Globus pallidus (tissue), 1 donor: ENCODE measurements around the gene EIF4E1B.

Experiments used
- DNase-seq: peaks from one replicate; pipeline ENCODE4 v3.0.0-alpha.2; 2015; ENCODE audit warnings: low spot score

Gene EIF4E1B

GRCh38 chr5:176647030-176647842, 16.8 kb downstream of the EIF4E1B start, which contains the start of gene TSPAN17:
Gene TSPAN17, plus strand, starts transcription at chr5:176647484. Its CDS starts 132 bp downstream, at chr5:176647616.
- DNase-seq = peak; percentile 100

DNA sequence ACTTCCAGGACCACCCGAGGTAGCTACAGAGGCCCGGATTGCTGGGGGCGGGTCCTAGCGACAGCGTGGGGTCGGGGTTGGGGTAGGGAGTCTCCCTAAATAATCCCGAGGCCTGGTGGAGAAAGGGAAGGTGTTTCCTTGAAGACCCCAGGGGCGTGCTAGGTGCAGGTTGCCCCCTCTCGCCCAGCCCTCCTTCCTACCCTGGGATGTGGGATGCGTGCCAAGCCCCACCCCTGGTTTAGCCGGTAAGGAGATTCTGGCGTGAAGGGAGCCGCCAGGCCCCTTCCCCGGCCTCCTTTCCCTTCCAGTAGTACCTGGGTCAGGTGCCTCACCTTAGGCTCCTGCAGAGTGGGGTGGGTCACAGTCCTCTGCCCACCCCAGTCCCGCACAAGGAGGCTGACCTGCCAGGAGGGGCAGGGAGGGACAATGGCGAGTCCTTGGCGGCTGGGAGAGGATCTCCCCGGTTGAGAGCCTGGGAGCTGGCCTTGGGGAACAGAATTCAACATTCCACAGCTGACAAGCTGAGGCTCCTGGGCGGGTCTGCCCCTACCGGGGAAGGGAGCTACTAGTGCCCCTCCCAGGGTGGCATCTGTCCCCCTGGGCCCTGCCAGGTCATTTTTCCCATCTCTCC, 17.5 kb downstream of the EIF4E1B start:
- DNase-seq = no peak

DNA sequence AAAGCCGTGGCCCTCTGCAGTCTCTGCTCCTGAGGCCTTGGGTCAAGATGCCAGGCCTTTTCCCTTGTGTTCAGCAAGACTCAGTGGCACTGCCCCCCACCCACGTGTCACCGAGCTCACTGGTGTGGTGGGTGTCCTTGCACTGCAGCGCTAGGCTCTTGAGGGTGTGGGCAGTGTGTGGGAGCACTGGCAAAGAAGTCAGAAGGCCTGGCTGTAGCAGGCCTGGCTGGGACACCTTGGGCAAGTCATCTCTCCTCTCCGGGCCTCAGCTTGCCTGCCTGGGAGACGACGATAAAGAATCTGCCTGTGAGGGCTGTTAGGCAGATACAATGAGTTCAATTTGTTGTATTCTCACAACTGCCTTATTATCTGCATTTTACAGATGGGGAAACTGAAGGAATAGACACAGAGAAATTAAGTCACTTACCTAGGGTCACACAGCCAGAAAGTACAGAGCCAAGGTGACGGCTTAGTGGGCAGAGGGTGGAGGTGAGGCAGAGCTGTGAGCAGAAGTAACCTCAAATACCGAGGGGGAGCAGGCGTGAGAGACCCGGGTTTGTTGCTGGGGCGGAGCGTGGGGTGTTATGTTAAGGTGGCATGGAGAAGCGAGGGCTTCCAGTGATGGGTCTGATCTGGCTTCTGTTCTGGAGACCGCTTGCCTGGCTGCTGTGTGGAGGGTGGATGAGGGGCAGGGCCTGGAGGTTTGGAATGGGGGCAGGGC, 18.2 kb downstream of the EIF4E1B start:
- DNase-seq = no peak

GRCh38 chr5:176650354-176650884, 19.9 kb downstream of the EIF4E1B start:
- no peak for DNase-seq

DNA sequence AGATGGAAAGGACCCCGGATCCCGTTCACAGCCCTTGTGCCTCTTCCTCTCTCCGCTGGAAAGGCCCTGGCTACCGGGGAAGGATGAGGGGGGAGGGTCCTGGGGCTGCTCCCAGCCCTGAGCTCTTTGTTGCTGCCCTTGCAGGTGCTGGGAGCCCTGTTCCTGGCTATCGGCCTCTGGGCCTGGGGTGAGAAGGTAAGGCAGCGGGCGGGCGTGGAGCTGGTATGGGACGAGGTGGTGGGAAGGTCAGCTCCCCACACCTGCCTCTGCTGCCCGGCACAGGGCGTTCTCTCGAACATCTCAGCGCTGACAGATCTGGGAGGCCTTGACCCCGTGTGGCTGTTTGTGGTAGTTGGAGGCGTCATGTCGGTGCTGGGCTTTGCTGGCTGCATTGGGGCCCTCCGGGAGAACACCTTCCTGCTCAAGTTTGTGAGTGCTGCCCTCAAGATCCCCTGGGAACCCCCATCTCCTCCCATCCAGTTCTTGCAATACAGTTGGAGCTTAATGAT, 21.1 kb downstream of the EIF4E1B start:
- no peak for DNase-seq

- DNase-seq = no peak
Observed at GRCh38 chr5:176652136-176652535, 21.7 kb downstream of the EIF4E1B start.

DNA sequence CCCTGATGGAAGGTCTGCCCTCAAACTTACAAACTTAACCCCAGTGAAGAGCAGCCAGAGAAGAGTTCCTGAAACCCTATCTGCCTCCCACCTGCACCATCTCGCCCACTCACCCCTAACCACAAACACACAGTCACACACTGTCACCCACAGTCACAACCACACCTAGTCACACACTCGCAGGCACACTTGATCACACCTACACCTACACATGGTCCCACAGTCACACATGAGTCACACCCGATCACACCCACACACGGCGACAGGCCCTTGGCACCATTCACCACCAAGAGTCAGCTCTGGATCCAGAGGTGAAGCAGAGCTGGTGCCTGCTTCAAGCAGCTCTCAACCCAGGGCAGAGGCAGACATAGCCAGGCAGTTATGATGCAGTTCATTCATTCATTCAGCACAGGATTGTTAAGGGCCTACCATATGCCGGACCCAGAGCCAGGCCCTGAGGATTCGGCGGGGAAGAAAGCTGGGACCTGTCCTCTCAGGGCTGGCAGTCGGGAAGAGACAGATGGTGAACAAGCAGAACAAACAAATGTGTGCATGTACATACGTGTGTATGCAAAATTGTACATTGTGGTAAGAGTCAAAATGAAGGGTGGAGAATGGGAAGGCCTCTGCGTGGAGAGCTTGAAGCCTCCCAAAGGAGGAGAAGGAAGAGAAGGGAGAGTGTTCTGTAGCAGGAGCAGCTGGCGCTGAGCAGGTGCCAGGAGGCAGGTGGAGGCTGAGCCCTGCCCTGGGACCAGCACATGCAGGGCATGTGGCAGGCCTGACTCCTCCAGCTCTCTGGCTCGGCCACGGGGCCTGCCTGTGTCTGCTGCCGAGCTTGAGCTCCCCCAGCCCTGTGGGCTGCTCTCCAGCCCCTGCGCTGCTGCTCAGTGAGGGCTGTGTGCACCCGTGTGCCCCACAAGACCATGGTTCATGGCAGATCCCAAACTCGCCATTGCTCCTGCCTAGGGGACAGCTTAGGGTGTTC, 23.2 kb downstream of the EIF4E1B start:
- DNase-seq = no peak

DNA sequence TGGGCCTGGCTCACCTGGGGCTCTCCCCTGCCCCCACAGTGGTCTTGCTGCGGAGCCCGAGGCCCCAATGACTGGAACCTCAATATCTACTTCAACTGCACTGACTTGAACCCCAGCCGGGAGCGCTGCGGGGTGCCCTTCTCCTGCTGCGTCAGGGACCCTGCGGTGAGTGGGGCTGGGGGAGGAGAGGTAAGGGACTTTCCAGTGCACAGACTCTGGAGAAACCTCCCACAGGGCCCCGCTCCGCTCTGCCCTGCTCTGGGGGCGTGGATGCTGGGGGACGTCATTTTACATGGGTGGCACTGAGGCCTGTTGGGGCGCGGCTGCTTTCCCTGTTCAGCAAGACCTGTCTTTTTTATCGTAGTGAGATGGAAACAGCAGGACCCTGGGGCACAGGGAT, 24.4 kb downstream of the EIF4E1B start:
- DNase-seq = no peak

DNA sequence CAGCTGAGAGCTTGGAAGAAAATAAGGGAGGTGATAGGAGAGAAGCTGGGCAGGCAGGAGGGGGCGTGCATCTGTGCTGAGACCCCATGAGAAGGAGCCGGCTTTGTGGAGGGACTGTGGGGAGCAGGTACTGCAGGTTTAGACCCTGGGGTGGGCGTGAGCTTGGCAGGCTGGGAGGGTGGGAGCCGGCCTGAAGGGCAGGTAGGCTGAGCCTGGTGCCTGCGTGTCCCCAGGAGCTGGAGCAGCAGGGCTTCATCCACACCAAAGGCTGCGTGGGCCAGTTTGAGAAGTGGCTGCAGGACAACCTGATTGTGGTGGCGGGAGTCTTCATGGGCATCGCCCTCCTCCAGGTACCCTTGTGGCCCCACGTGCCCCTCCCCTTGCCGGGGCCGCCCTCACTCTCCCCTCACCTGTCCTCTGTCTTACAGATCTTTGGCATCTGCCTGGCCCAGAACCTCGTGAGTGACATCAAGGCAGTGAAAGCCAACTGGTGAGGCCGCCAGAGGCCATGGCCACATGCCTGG, 26.1 kb downstream of the EIF4E1B start:
- DNase-seq = no peak

DNA sequence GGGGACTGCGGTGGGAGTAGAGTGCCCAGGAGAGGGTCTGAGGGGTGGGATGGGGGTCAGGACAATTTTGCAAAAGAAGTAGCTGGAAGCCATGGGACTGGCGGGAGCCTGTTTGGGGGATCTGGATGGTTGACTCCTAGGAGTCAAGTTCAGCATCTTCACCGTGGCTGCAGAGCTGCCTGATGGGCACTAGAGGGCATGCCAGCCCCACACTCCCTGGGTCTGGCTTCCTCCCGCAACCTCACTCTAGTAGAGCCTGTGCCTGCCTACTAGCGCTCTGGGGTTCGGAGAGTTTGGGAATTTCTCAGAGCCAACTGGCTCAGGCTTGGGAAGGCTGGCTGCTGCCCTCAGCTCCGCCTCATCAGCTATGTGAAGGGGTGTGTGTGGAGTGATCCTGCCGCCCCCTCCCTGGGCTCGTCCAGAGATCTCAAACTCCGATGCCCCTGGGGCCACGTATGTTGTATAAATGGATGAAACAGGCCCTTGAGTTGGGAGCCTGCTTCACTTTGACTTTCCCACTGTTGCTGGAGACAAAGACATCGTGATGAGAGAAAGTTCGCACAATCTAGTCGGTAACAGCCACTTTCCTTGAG, 27.6 kb downstream of the EIF4E1B start:
- peak; percentile 65 for DNase-seq

DNA sequence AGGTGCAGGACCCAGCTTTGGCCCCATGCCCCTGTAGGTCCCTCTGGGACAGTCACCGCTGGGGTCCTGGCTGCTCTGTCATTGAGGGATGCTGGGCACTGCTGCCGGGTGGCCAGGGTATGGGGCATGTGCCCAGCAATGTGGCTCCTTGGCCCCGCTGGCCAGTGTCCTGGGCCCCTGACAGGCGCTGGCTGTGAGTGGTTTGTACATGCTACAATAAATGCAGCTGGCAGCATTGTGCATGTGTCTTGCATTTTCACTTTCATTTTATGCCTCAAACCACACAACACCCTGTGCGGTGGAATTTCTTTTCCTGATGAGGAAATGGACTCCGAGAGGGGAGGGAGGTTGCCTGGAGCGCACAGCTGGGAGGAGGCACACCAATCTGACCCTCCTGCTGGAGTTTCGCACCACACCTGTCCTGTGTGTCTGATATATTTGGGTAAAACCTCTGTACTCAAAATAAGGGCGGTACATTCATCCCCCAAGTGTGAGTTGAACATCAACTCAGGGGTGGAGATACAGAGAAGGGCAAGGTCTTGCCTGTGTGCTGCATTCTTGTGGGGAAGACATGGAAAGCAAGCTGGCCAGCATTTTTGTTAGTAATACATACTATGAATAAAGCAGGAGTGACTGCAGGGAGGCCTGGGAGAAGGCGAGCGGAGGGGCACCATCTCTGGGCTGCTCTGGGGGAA, 28.5 kb downstream of the EIF4E1B start:
- DNase-seq = no peak

DNA sequence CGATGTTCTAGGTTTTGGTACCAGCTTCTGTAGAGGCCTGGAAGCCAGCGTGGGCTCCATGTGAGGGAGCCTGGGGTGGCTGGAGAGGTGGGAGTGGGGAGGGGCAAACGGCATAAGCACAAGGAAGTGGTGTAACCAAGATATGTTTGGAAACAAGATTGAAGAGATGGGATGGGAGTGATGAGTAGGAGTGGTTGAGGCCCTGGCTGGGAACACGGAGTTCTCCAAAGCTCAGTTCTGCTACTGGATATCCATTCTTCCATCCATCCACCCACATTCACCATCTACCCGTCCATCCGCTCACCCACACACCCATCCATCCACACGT, 29.0 kb downstream of the EIF4E1B start:
- DNase-seq = no peak

- DNase-seq = no peak
Observed at GRCh38 chr5:176659860-176660461, 29.5 kb downstream of the EIF4E1B start.

DNA sequence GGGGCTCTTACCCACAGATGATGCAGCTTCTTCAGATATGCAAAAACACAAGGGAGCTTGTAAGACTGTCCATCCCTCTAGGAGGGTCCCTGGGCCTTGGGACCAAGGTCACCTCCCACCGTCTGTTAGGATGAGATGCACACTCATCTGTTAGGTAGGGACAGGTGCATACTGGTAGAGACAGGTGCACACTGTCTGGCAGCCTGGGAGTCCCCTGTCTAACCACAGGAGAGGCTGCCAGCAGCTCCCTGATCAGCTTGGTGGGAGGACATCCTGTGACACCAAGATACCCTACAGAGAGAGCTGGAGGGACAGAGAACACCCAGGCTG, 30.0 kb downstream of the EIF4E1B start:
- no peak for DNase-seq

GRCh38 chr5:176660860-176661641, 30.6 kb downstream of the EIF4E1B start:
- DNase-seq = peak; percentile 59

DNA sequence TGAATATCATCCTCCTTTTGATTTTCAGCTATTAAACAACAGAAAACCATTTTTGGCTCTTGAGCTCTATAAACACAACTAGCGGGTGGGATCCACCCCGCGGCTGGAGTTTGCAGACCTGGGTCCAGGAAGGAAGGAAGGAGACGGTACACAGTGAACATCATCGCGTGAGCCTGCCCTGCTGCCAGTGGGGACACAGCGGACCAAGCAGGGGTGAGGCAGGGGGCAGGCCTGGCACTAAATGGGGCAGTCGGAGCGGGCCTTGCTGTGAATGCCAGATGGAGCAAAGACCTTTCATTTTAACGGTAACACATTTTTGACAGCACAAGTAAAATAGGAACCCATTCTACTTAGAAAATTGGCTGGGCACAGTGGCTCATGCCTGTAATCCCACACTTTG, 31.2 kb downstream of the EIF4E1B start:
- DNase-seq = no peak

DNA sequence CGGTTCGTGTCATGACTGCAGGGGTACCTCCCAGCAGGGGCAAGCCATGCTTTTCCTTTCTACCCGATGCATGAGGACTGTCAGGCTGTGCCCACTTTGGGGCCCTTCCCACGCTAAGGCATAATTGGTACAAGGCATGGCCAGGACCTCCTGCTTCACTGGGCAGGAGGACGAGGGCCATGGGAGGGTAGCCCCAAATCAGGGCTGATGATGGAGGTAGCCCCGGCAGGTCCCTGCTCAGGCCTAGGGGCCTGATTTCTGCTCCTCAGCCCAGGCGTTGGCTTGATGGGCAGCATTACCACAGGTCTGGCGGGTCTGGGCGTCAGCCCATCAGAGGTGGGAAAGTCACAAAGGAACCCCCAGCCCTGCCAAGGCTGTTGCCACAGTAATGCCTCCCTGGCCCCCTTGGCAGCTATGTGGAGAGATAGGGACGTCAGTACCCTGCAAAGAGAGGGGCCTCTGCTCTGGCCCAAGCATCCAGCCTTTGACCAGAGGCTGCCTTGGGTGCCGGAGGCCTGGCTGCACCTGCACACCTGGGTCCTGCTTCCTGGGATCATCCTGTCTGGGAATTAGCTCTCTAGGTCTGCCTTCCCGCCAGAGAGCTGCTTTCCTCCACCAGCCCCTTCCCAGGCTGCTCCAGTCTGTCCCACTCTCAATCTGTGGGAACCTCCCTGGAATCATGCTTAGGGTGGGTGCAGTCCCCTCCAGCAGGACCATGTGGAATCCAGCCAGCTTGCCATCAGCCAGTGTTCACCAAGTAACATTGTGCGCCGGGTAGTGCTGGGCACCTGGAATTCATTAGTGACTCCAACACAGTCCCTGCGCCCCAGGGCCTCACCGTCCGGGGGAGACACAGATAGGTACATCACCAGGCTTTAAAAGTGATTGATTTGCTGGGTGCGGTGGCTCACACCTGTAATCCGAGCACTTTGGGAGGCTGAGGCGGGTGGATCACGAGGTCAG, 32.2 kb downstream of the EIF4E1B start:
- DNase-seq = no peak

DNA sequence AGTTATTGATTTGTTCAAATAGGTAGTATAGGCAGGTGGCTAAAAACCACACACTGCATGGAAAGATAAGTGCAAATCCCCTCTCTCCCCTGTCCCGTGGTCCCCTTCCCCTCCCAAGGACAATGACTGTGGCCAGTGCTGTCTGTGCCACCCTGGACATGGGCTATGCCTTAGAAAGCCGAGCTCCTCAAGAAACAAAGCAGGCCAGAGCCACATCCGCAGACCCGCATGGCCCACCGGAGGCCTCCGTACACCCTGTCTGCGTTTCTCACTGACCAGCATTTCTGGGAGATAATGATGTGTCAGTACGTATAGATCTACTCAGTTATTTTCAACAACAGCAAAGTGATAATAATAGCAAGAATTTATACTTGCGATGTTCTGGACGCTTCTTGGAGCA, 33.1 kb downstream of the EIF4E1B start:
- no peak for DNase-seq
